Mucosa of descending colon (tissue), 3 donors: ENCODE results near the gene DNMT3A. TPM values are rescaled to one million over a fixed set of nuclear protein-coding genes. Genes with fewer than 3 reads are reported as not detected.

Experiments used
- ATAC-seq: fragments of 200-7000 bp; cut with Tn5 transposase; one replicate; pipeline ENCODE4 v1.9.1; 2020; ENCODE audit warnings: mild to moderate bottlenecking, moderate library complexity
- DNase-seq, 3 donors: peaks; one replicate each; pipeline ENCODE4 v3.0.0-alpha.2; 2020
- H3K36me3 ChIP-seq: fragments of 200-600 bp; one replicate; pipeline ENCODE4 v1.8.0; 2021; ENCODE audit warnings: low read depth, mild to moderate bottlenecking
- H3K4me1 ChIP-seq: fragments of 200-600 bp; one replicate; pipeline ENCODE4 v1.8.0; 2021; ENCODE audit warnings: low read depth, mild to moderate bottlenecking
- H3K4me3 ChIP-seq: fragments of 200-600 bp; one replicate; pipeline ENCODE4 v1.8.0; 2021; ENCODE audit warnings: mild to moderate bottlenecking
- H3K9me3 ChIP-seq: fragments of 200-600 bp; one replicate; pipeline ENCODE4 v1.8.0; 2021; ENCODE audit warnings: mild to moderate bottlenecking
- CTCF ChIP-seq: fragments of 200-600 bp; IDR thresholded peaks from one replicate; pipeline ENCODE4 v1.8.0; 2022; ENCODE audit warnings: antibody characterized with exemption, mild to moderate bottlenecking
- intact Hi-C, 2 donors: fragments of 100-400 bp; cut with DNase I in 1 of 2; cut with micrococcal nuclease in 1 of 2; formaldehyde crosslinking; loops; one replicate each; pipeline versions ENCODE4 v1.11.0 to v1.11.1; 2022; cut with DNase I, micrococcal nuclease
- long read RNA-seq, 2 donors: library from polyadenylated mRNA; unstranded; transcript quantifications; one replicate each; pipeline ENCODE4 v2.0.0, GENCODE V29; 2019 to 2021
- total RNA-seq, 3 donors: library from RNA; stranded (reverse); fragmentation: NEBNext Ultra II Directional in 2 of 3; extraction: Animal tissue kit (Norgen Biotek cat#: 25700) in 2 of 3; gene quantifications; one replicate each; pipeline versions ENCODE4 v1.2.1 to v1.2.4, GENCODE V29; 2021 to 2023
- donor health status: DM: no; HTN: no; CAD: no; lungs with moderate emphysema.
- donor health status: DM: no; HTN: no; CAD: no.
- donor health status: DM: no; HTN: yes; CAD: no.

DNMT3A gene
- total RNA-seq = 10 to 100 TPM; 31.2 to 50.8 (median 33.0) TPM
- long read RNA-seq, donor 1, full-length matches to known transcripts = 15 of 38 reads
- long read RNA-seq, donor 1, partial matches to known transcripts = 11 of 38 reads
- long read RNA-seq, donor 1, other reads (novel, unspliced or antisense) = 12 of 38 reads
- long read RNA-seq, donor 2, partial matches to known transcripts = 4 of 9 reads
- long read RNA-seq, donor 2, other reads (novel, unspliced or antisense) = 4 of 9 reads

- H3K4me3 ChIP-seq = peak within 1 kb of the TSS; percentile 59
- ATAC-seq = peak; percentile 53
- no peaks in the 10 kb centered on the region for H3K36me3 ChIP-seq
- peak; percentile 71 to 81 (median 79) for DNase-seq
- peaks cover 10% of the 10 kb centered on the region for H3K4me1 ChIP-seq
- TF ChIP-seq CTCF = no peak
- intact Hi-C loops = no loop called here
- no peaks in the 10 kb centered on the region for H3K9me3 ChIP-seq
These were observed at the start of gene DNMT3A for GRCh38 chr2:25341753-25342371. DNMT3A (minus strand) TSS chr2:25341925; CDS start chr2:25313984, 27,941 bp downstream.

GRCh38 chr2:25389161-25389560 lies 47.4 kb upstream of the DNMT3A start:
- Histone ChIP-seq H3K9me3 (no peaks in the 10 kb centered on the region), H3K36me3 (no peaks in the 10 kb centered on the region), H3K4me3 (no peak overlapping the region), H3K4me1 (no peaks in the 10 kb centered on the region)
- intact Hi-C loops = no loop called here
- no peak for DNase-seq
- TF ChIP-seq CTCF = no peak
- ATAC-seq = no peak

- Histone ChIP-seq H3K36me3 (no peaks in the 10 kb centered on the region), H3K4me1 (no peaks in the 10 kb centered on the region), H3K9me3 (no peaks in the 10 kb centered on the region), H3K4me3 (no peak overlapping the region)
- intact Hi-C loops = no loop called here
- ATAC-seq (peak; percentile 40), DNase-seq (no peak)
- TF ChIP-seq CTCF = no peak
These were observed 46.8 kb upstream of the DNMT3A start for GRCh38 chr2:25388491-25388890.

GRCh38 chr2:25387876-25388449 lies 46.2 kb upstream of the DNMT3A start:
- Histone ChIP-seq H3K36me3 (no peaks in the 10 kb centered on the region), H3K4me3 (no peak overlapping the region), H3K4me1 (no peaks in the 10 kb centered on the region), H3K9me3 (no peaks in the 10 kb centered on the region)
- intact Hi-C loops = no loop called here
- DNase-seq = no peak
- no peak for TF ChIP-seq CTCF
- ATAC-seq = no peak

- intact Hi-C loops = no loop called here
- Histone ChIP-seq H3K4me1 (no peaks in the 10 kb centered on the region), H3K36me3 (no peaks in the 10 kb centered on the region), H3K9me3 (no peaks in the 10 kb centered on the region), H3K4me3 (no peak overlapping the region)
- no peak for ATAC-seq
- no peak for TF ChIP-seq CTCF
- no peak for DNase-seq
These were observed 45.5 kb upstream of the DNMT3A start for GRCh38 chr2:25386971-25387875.
